Epithelial cell of proximal tubule (primary cell): ENCODE results near the gene ASB4. TPM values are rescaled to one million over a fixed set of nuclear protein-coding genes. Genes with fewer than 3 reads are reported as not detected.
"Not testable (repeated sequence)": the region's sequence is repeated elsewhere in the genome, so short reads cannot be mapped to it uniquely, and the experiment has no call there.

Source experiments
- DNase-seq: peaks from one replicate; pipeline ENCODE4 v3.0.0-alpha.2; 2011; ENCODE audit warnings: low read depth
- H3K4me3 ChIP-seq: 2 replicates; pipeline ENCODE4 v1.5.1; 2011; ENCODE audit warnings: low read depth, mild to moderate bottlenecking, low read length
- CTCF ChIP-seq: conservative IDR thresholded peaks from 2 replicates; pipeline ENCODE4 v1.5.1; 2012; ENCODE audit warnings: low read depth, mild to moderate bottlenecking, low read length
- total RNA-seq: library from RNA; depleted of rRNA; stranded (reverse); fragments of >200 nt; gene quantifications from 2 replicates; pipeline ENCODE4 v1.2.3, GENCODE V29; 2015

ASB4 gene
- total RNA-seq, 1 donor from 2014 or later = 0.17 TPM

GRCh38 chr7:95545007-95545615 lies 59.4 kb downstream of the ASB4 start:
- TF ChIP-seq CTCF = peak; percentile 87
- DNase-seq = peak; percentile 80
- H3K4me3 ChIP-seq = peak overlapping the region; percentile 49

GRCh38 chr7:95545673-95546072 lies 59.9 kb downstream of the ASB4 start:
- no peak for TF ChIP-seq CTCF
- no peak for DNase-seq
- H3K4me3 ChIP-seq = peak overlapping the region; percentile 49

GRCh38 chr7:95546647-95547046 lies 60.9 kb downstream of the ASB4 start:
- no peak overlapping the region for H3K4me3 ChIP-seq
- no peak for TF ChIP-seq CTCF
- DNase-seq = no peak

- H3K4me3 ChIP-seq = no peak overlapping the region
- no peak for TF ChIP-seq CTCF
- no peak for DNase-seq
These were observed 61.9 kb downstream of the ASB4 start for GRCh38 chr7:95547361-95548348.

- H3K4me3 ChIP-seq = no peak overlapping the region
These were observed 64.2 kb downstream of the ASB4 start for GRCh38 chr7:95549818-95550529.

GRCh38 chr7:95550546-95550945 lies 64.8 kb downstream of the ASB4 start:
- TF ChIP-seq CTCF = no peak

More at GRCh38 chr7:95549818-95550529, 64.2 kb downstream of the ASB4 start:
- peak; percentile 90 for DNase-seq
- TF ChIP-seq CTCF = no peak

GRCh38 chr7:95552010-95552926 lies 66.5 kb downstream of the ASB4 start:
- H3K4me3 ChIP-seq, DNase-seq: not testable (repeated sequence)

More at GRCh38 chr7:95550546-95550945, 64.8 kb downstream of the ASB4 start:
- H3K4me3 ChIP-seq = no peak overlapping the region
- no peak for DNase-seq
